Endodermal cell (in vitro differentiated cells): ENCODE data around the gene DMAC2L. TPM values are rescaled to one million over a fixed set of nuclear protein-coding genes. Genes with fewer than 3 reads are reported as not detected.

Experiments
- DNase-seq: peaks from one replicate; pipeline ENCODE4 v3.0.0-alpha.2; 2017
- H3K27ac ChIP-seq: 2 replicates; pipeline ENCODE4 v1.5.1; 2013; ENCODE audit warnings: mild to moderate bottlenecking, low read depth, low read length, moderate library complexity
- H3K27me3 ChIP-seq: 2 replicates; pipeline ENCODE4 v1.6.1; 2013; ENCODE audit warnings: mild to moderate bottlenecking, low read length, moderate library complexity; ENCODE audit not compliant: insufficient read depth, control insufficient read depth, poor library complexity, severe bottlenecking
- H3K36me3 ChIP-seq: 2 replicates; pipeline ENCODE4 v1.7.0; 2013; ENCODE audit warnings: mild to moderate bottlenecking, low read length, moderate library complexity; ENCODE audit not compliant: control insufficient read depth, insufficient read depth
- H3K4me1 ChIP-seq: one replicate; pipeline ENCODE4 v1.7.0; 2013; ENCODE audit warnings: low read length; ENCODE audit not compliant: control insufficient read depth, insufficient read depth
- H3K4me3 ChIP-seq: 2 replicates; pipeline ENCODE4 v1.5.1; 2013; ENCODE audit warnings: mild to moderate bottlenecking, low read length, moderate library complexity
- H3K9ac ChIP-seq: 2 replicates; pipeline ENCODE4 v1.6.1; 2013; ENCODE audit warnings: mild to moderate bottlenecking, low read length, moderate library complexity; ENCODE audit not compliant: poor library complexity, severe bottlenecking; ENCODE audit errors: extremely low read depth
- H3K9me3 ChIP-seq: 2 replicates; pipeline ENCODE4 v1.6.1; 2013; ENCODE audit warnings: mild to moderate bottlenecking, low read length, moderate library complexity; ENCODE audit not compliant: control insufficient read depth
- H3K27ac Mint-ChIP-seq: 2 replicates; pipeline ENCODE4 v1.8.0; 2020; ENCODE audit warnings: mixed read lengths
- H3K27me3 Mint-ChIP-seq: 2 replicates; pipeline ENCODE4 v1.8.0; 2021; ENCODE audit warnings: mild to moderate bottlenecking, mixed read lengths; ENCODE audit not compliant: insufficient read depth
- H3K36me3 Mint-ChIP-seq: 2 replicates; pipeline ENCODE4 v1.8.0; 2020; ENCODE audit warnings: low read depth, mixed read lengths
- H3K4me1 Mint-ChIP-seq: 2 replicates; pipeline ENCODE4 v1.8.0; 2020; ENCODE audit warnings: mixed read lengths
- H3K4me3 Mint-ChIP-seq: 2 replicates; pipeline ENCODE4 v1.8.0; 2020; ENCODE audit warnings: mild to moderate bottlenecking, moderate library complexity, mixed read lengths
- H3K9me3 Mint-ChIP-seq: 2 replicates; pipeline ENCODE4 v1.8.0; 2020; ENCODE audit warnings: mild to moderate bottlenecking, mixed read lengths
- CTCF ChIP-seq: fragments of 200-600 bp; sonication (generic); conservative IDR thresholded peaks from 2 replicates; pipeline ENCODE4 v1.5.0; 2021; ENCODE audit warnings: antibody characterized with exemption, mild to moderate bottlenecking
- WGBS, 2 experiments: methylation state at CpG; one replicate each; pipeline versions ENCODE4 v1.1.5 to v1.1.7; 2013; ENCODE audit warnings: missing lambda C conversion rate in 2 of 2, mixed read lengths in 1 of 2; ENCODE audit not compliant: insufficient coverage in 1 of 2, insufficient read length in 1 of 2; 5-methylcytosine and 5-hydroxymethylcytosine counted together
- total RNA-seq, 2 donors: library from RNA; stranded (reverse); fragmentation: NEBNext Ultra II Directional in 1 of 2; extraction: Animal tissue kit (Norgen Biotek cat#: 25700) in 1 of 2; gene quantifications; 2 replicates in 1 of 2; 3 replicates in 1 of 2; pipeline ENCODE4 v1.2.1, GENCODE V29; 2021

DMAC2L gene
- total RNA-seq, 2 donors from 2014 or later = 15.3 to 16.6 TPM

DNA sequence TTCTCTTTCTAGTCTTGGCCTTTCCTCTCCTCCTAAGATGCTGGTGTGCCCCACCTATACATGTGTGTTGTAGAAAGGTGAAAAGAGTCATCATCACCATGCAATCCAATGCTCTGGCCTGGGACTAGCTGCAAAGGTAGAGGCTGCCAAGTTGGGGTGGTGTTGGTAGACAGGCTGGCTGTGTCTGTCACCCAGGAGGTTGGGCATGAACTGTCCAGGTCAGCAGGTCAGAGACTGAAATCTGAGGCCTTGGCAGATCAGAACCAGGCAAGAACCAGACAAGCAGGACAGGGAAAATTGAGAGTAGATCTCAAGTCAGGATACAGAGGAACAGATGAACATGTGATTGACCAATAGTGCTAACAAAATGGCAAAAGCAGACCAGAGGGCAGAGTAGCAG lies 26.3 kb upstream of the DMAC2L start:
- H3K27ac ChIP-seq = no peak overlapping the region
- no peaks in the 10 kb centered on the region for H3K9me3 ChIP-seq
- H3K36me3 Mint-ChIP-seq = peaks cover 18% of the 10 kb centered on the region
- no peak for DNase-seq
- no peak overlapping the region for H3K27ac Mint-ChIP-seq
- no peak overlapping the region for H3K4me3 ChIP-seq
- no peak overlapping the region for H3K9ac ChIP-seq
- H3K4me3 Mint-ChIP-seq = no peak overlapping the region
- no peaks in the 10 kb centered on the region for H3K4me1 Mint-ChIP-seq
- H3K4me1 ChIP-seq = no peaks in the 10 kb centered on the region
- H3K27me3 ChIP-seq = no peaks in the 10 kb centered on the region
- no peaks in the 10 kb centered on the region for H3K9me3 Mint-ChIP-seq
- no peaks in the 10 kb centered on the region for H3K36me3 ChIP-seq
- TF ChIP-seq CTCF = no peak
- no peaks in the 10 kb centered on the region for H3K27me3 Mint-ChIP-seq

DNA sequence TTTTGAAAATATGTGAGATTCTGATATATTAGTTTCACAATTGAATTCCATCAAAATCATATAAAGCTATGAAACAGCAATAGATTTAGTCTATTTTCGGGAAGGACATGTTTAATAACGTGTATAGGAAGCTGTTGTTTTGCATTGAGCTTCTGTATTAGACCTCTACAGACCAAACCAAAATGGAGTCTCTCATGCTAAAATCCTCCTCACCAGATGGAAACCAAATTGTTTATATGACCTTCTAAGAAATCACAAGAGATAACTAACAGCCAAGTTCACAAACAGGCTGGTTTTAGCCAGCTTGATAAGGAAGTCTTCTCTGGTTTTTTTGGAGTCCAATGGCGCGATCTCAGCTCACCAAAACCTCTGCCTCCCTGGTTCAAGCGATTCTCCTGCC lies 24.0 kb upstream of the DMAC2L start:
- no peaks in the 10 kb centered on the region for H3K9me3 Mint-ChIP-seq
- no peak overlapping the region for H3K9ac ChIP-seq
- no peaks in the 10 kb centered on the region for H3K4me1 Mint-ChIP-seq
- H3K27me3 ChIP-seq = no peaks in the 10 kb centered on the region
- peaks cover 24% of the 10 kb centered on the region for H3K36me3 Mint-ChIP-seq
- DNase-seq = no peak
- H3K27me3 Mint-ChIP-seq = no peaks in the 10 kb centered on the region
- H3K9me3 ChIP-seq = no peaks in the 10 kb centered on the region
- H3K4me3 Mint-ChIP-seq = no peak overlapping the region
- H3K4me1 ChIP-seq = no peaks in the 10 kb centered on the region
- H3K36me3 ChIP-seq = peaks cover 4% of the 10 kb centered on the region
- no peak overlapping the region for H3K27ac Mint-ChIP-seq
- no peak for TF ChIP-seq CTCF
- H3K4me3 ChIP-seq = no peak overlapping the region
- H3K27ac ChIP-seq = no peak overlapping the region
- 91 to 100% methylated on average over 3 to 5 of the region's 5 CpGs for WGBS, 2 experiments

DNA sequence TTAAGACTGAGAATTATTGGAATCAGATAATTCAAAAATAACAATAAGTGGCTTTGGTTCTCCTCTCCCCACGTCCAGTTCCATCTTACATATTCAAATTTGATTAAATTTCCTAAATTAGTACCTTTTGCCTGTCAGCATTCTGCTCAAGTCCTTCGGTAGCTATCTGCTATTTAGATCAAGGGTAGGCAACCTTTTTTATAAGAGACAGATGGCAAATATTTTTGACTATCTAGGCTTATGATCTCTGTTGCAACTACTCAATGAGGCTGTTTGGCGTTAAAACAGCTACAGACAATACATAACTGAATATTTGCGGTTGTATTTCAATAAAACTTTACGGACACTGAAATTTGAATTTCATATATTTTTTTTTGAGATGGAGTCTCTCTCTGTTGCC lies 21.8 kb upstream of the DMAC2L start:
- peaks cover 8% of the 10 kb centered on the region for H3K36me3 ChIP-seq
- H3K9ac ChIP-seq = no peak overlapping the region
- Mint-ChIP-seq H3K4me3 (no peak overlapping the region), H3K27me3 (no peaks in the 10 kb centered on the region), H3K9me3 (no peaks in the 10 kb centered on the region), H3K4me1 (no peaks in the 10 kb centered on the region), H3K36me3 (peaks cover 28% of the 10 kb centered on the region), H3K27ac (no peak overlapping the region)
- H3K27me3 ChIP-seq = no peaks in the 10 kb centered on the region
- no peak overlapping the region for H3K27ac ChIP-seq
- TF ChIP-seq CTCF = no peak
- H3K4me1 ChIP-seq = no peaks in the 10 kb centered on the region
- H3K9me3 ChIP-seq = no peaks in the 10 kb centered on the region
- 89 to 100% methylated on average over 4 to 5 of the region's 5 CpGs for WGBS, 2 experiments
- H3K4me3 ChIP-seq = no peak overlapping the region
- DNase-seq = no peak
